Hepatocyte (in vitro differentiated cells): ENCODE data around the gene PCDHB13.

Experiments used
- EZH2 ChIP-seq: fragments of 200-600 bp; sonication (generic); IDR thresholded peaks from 2 replicates; pipeline ENCODE4 v1.6.1; 2016; ENCODE audit warnings: antibody characterized with exemption, mild to moderate bottlenecking, borderline replicate concordance
- TF ChIP-seq, protein P1 (sequence below): fragments of 200-600 bp; sonication (generic); IDR thresholded peaks from 2 replicates; pipeline ENCODE4 v1.5.1; 2016; ENCODE audit warnings: antibody characterized with exemption, mild to moderate bottlenecking; ENCODE audit not compliant: poor library complexity

DNA sequence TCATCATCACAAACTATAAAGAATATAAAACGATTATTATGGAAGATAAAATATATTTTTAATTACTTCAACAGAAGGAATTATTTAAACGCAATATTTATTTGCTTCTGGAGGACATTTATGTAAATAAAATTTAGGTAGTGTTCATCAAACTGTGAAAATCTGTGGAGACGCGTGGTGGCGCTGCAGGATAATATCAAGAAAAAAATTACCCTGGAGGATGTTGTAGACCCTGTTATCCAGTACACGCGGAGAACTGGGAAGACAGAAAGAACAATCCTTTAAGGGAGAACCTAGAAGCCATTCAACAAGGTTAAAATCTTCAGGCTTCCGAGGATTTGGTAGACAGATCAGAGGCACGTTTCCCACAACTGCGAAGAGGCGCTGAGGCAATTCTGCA lies 5.2 kb upstream of the PCDHB13 start, which contains the start of gene PCDHB12:
- TF ChIP-seq, protein P1, sequence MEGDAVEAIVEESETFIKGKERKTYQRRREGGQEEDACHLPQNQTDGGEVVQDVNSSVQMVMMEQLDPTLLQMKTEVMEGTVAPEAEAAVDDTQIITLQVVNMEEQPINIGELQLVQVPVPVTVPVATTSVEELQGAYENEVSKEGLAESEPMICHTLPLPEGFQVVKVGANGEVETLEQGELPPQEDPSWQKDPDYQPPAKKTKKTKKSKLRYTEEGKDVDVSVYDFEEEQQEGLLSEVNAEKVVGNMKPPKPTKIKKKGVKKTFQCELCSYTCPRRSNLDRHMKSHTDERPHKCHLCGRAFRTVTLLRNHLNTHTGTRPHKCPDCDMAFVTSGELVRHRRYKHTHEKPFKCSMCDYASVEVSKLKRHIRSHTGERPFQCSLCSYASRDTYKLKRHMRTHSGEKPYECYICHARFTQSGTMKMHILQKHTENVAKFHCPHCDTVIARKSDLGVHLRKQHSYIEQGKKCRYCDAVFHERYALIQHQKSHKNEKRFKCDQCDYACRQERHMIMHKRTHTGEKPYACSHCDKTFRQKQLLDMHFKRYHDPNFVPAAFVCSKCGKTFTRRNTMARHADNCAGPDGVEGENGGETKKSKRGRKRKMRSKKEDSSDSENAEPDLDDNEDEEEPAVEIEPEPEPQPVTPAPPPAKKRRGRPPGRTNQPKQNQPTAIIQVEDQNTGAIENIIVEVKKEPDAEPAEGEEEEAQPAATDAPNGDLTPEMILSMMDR: no peak
- TF ChIP-seq EZH2: no peak
